ENCODE data around the gene CDK17.

CDK17 gene

DNA sequence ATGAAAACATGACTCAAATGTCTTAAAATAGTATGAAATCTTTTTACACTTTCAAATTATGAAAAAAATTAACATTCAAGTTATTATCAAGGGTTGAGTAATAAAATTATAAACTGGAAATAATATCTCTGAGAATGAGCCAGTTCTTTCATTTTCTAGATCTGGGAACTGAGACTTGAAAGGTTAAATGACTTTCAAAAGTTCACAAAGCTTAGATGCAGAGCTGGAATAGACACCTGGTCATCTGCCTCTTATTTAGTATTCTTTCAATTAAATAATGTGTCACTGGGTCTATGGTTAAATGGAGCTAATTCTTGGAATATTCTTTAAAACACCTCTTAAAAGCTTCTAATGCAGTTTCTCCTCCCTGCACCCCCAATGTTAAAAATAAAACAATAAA lies 86.6 kb downstream of the CDK17 start:
- no peak for DNase-seq

DNA sequence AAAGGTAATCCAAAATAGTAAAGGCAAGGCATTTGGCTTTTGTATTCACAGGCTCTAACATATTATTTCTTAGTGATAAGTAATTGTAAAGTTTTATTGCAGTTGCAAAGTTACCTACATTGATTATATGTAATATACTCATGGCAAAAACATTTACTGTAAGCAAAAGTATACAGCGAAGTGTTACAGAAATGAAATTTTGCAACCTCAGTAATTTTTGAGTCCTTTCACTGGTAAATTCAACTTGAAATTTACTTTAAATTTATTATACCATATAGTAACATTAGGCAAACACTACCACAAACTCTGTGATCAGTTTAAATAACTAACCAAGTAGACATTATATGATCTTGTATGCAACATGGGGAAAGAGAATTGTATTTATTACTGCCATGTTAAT lies 89.0 kb downstream of the CDK17 start:
- DNase-seq: no peak

GRCh38 chr12:96310067-96310466 lies 90.2 kb downstream of the CDK17 start:
- no peak for DNase-seq

GRCh38 chr12:96308881-96309280 lies 91.4 kb downstream of the CDK17 start:
- no peak for DNase-seq

DNA sequence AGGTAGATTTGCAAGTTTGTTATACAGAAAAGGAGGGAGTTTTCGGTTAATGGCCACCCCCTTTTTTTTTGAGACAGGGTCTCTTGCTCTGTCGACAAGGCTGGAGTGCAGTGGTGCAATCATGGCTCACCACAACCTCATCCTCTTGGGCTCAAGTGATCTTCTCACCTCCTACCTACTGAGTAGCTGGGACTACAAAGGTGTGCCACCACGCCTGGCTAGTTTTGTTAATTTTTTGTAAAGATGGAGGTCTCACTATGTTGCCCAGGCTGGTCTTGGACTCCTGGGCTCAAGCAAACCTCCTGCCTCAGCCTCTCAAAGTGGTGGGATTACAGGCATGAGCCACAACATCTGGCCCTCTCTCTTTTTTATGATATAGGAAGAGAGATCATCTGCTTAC lies 94.6 kb downstream of the CDK17 start:
- no peak for DNase-seq

DNA sequence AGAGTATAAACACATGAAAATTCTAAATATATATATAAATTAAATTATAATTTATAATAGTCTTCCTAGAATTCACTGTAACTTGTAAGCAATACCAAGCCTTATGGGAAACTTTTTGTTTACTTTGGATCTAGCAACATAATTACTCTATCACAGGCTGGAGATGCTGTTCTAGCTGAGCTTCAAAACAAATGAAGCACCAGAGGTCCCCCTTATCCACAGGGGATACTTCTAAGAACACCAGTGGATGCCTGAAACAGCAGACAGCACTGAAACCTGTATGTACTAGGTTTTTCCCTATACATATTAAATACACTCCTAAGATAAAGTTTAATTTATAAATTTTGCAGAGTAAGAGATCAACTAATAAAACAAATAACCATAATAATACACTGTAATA lies 96.6 kb downstream of the CDK17 start:
- no peak for DNase-seq

- DNase-seq: no peak
These were observed 97.4 kb downstream of the CDK17 start for GRCh38 chr12:96302687-96303310.

GRCh38 chr12:96301732-96302131 lies 98.5 kb downstream of the CDK17 start:
- DNase-seq: no peak

- no peak for DNase-seq
These were observed 100.2 kb downstream of the CDK17 start for GRCh38 chr12:96300064-96300463.

GRCh38 chr12:96297504-96297903 lies 102.7 kb downstream of the CDK17 start:
- no peak for DNase-seq

DNA sequence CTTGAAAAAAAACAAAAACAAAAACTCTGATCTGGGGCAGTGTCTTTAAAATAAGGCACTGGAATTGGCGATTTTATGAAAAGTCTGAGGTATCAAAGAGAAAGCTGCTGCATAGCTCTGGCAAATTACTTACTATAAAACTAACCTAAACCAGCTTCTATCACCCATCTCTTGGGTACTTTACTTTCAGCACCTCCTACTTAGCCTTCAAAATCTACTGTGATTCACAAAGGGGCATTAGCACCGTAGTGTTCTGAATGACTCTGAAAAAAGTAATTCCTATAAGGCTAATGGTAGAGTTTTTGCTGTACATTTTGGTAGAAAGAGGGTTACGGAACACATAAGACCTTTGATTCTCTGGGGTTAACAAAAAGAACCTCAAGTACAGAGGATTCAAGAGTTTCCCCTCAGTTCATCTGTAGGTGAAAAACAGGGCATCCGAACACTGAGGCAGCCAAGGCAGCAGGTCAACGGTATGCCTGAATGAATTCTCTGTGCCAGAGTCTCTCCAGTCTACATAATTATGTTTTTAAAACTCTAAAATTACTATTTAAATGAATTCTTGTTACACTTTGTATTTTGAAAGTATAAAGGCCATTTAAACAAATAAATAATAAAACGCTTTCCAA lies 104.6 kb downstream of the CDK17 start:
- DNase-seq: no peak

GRCh38 chr12:96294831-96295230 lies 105.4 kb downstream of the CDK17 start:
- no peak for DNase-seq

GRCh38 chr12:96293093-96293492 lies 107.1 kb downstream of the CDK17 start:
- DNase-seq: no peak

DNA sequence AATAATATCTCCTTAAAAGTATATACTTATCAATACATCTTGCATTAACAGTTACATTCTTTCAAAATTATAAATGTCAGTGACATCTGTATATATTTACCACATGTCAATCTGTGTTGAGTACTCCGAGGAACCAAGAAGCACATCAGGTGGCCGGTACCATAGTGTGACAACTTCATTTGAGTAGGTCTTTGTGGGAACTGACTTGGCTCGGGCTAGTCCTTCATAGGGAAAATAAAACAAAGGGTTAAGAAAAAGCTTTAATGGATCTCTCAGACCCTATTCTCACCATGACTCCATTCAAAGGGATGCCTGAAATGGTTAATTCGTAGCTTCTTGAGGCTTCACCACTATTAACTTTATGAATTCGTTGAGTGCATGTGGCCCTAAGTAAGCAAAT lies 111.2 kb downstream of the CDK17 start:
- DNase-seq: no peak

GRCh38 chr12:96285158-96285557 lies 115.1 kb downstream of the CDK17 start:
- DNase-seq: no peak

DNA sequence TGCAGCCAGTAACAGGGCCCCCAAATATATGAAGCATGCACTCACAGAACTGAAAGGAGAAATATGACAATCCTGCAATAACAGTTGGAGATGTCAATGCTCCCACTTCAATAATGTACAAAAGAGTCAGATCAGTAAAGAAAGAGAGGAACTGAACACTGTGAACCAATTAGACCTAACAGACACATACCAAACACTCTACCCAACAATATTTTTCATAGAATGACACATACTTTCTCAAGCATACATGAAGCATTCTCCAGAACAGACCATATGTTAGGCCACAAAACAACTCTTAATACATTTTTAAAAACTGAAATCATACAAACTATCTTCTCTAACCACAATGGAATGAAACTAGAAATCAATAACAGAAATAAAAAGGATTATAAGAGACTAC lies 125.9 kb downstream of the CDK17 start:
- no peak for DNase-seq

DNA sequence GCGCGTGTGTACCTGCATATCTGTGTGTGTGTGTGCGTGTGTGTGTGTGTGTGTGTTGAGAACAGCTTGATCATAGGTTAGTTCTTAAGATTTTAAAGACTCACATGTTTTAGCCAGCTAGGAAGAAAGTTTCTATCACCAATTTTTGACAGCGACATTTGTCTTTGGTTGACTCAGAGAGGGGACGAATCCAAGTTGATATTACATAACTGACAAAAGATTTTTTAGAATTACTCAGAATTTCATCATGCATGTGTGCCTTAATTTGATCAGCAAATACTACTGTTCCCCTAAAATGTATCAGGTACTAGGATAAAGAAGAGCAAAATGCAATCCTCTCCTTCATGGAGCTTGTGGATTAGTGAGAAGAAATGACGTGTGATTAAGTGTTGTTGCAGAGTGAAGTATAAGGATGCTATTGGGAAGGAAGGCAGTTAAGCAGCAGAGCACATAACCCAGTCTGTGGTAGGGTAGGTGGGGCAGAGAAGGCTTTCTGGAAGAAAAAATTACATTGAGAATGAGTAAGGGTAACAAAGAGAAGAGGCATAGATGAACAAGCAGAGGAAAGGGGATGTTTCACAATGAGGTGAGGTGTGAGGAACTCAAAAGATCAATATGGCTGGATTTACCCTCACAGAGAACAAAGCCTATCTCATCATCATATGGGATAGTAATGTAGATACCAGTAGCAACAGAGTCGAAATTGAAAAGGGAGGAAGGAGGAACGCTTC lies 128.6 kb downstream of the CDK17 start:
- DNase-seq: no peak

- DNase-seq: no peak
These were observed 134.0 kb downstream of the CDK17 start for GRCh38 chr12:96266238-96266637.

- no peak for DNase-seq
These were observed 134.4 kb downstream of the CDK17 start for GRCh38 chr12:96265836-96266235.

- no peak for DNase-seq
These were observed 134.8 kb downstream of the CDK17 start for GRCh38 chr12:96265400-96265799.

DNA sequence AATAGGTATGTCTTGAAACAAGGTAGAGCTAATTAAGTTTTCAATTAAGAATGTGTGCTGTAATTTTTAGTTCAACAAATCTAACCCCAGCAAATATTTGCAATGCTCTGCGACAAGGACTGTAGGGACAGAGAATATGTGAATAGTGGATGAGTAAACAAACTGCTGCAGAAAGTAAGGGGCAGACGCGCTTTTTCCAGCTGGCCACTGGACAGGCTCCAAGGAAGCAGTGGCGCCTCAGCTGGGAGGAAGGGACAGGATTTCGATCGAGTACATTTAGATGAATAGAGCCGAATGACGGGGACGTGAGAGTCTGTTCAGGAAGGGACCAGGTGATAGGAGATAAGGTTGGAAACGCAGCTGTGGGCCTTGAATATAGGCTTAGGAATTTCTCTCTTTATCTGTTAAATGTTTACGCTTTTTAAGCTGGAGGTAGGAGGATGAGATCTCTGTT lies 136.8 kb downstream of the CDK17 start:
- no peak for DNase-seq

GRCh38 chr12:96261557-96261956 lies 138.7 kb downstream of the CDK17 start:
- DNase-seq: no peak

DNA sequence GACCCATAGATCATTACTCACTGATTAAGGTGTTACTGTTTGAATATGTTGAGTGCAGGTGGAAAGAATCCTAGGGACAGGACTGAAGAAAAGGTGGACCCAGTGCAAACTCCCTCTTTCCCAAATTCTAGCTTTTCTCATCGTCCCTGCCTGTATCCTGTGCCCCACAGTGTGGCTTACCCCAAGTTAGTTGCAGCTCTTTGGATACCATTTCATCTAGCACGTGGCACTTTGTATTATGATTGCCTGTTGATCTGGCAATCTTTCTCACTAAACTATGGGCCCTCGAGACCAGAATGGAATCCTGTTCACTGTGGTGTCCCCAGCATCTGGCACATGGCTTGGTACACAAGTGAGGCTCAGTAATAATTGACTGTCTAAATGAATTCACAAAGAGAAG lies 139.6 kb downstream of the CDK17 start:
- no peak for DNase-seq

DNA sequence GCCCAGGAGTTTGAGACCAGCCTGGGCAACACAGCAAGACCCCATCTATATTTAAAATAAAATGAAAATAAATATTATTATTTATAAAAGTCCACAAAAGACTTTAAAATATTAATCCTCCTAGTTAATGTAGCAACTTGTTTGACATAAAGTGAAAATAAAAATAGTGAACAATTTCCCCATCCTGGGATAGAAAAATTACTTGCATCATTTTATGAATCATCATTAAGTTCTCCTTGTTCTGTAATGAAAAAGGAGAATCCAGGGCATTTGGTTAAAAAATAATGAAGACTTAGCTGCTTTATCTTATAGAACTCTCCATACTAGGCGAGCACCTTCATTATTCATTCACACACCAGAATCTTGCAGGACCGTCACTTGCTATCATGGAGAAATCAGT lies 140.0 kb downstream of the CDK17 start:
- peak in 1 of 2 donors; percentile 36 for DNase-seq

Data from inflammatory macrophage (primary cell).